Gastroesophageal sphincter (tissue), 3 donors: Measurements from ENCODE around the gene RAET1G.
"Not testable (repeated sequence)": the region's sequence is repeated elsewhere in the genome, so short reads cannot be mapped to it uniquely, and the experiment has no call there.

Experiments
- CTCF ChIP-seq, 4 experiments: fragments of 200-600 bp in 2 of 4; fragments of 450-650 bp in 2 of 4; sonication (generic) in 1 of 4; IDR thresholded peaks; one replicate each; pipeline ENCODE4 v1.5.1; 2017 to 2019; ENCODE audit warnings: antibody characterized with exemption in 4 of 4, mild to moderate bottlenecking in 2 of 4, moderate library complexity in 2 of 4
- EP300 ChIP-seq: sonication (generic); formaldehyde crosslinking; IDR thresholded peaks from one replicate; pipeline ENCODE4 v1.6.1; 2017; ENCODE audit warnings: antibody characterized with exemption, mild to moderate bottlenecking
- POLR2AphosphoS5 ChIP-seq: sonication (generic); formaldehyde crosslinking; IDR thresholded peaks from one replicate; pipeline ENCODE4 v1.6.1; 2017; ENCODE audit warnings: antibody characterized with exemption

- not testable (repeated sequence) for TF ChIP-seq CTCF (IDR thresholded peaks at IDR 0.05); POLR2AphosphoS5; EP300
These were observed 22.4 kb upstream of the RAET1G start for GRCh38 chr6:149945276-149945675.
